ENCODE data around the gene ENAH. TPM values are rescaled to one million over a fixed set of nuclear protein-coding genes. Genes with fewer than 3 reads are reported as not detected.
"Not testable (repeated sequence)": the region's sequence is repeated elsewhere in the genome, so short reads cannot be mapped to it uniquely, and the experiment has no call there.

Gene ENAH
- total RNA-seq, 1 experiment from 2014 or later, result 160 TPM

GRCh38 chr1:225662155-225662554 lies 9.2 kb upstream of the ENAH start:
- Histone ChIP-seq H3K27me3 (ENCODE audit: control insufficient read depth, insufficient read depth, low read length) (no peaks in the 10 kb centered on the region), H3K4me3 (ENCODE audit: insufficient read depth, low read depth, low read length) (no peak overlapping the region), H3K36me3 (replicated peaks; ENCODE audit: control insufficient read depth, insufficient read depth, low read length) (no peaks in the 10 kb centered on the region)
- DNase-seq, result no peak

- Histone ChIP-seq H3K36me3 (replicated peaks; ENCODE audit: control insufficient read depth, insufficient read depth, low read length) (no peaks in the 10 kb centered on the region), H3K4me3 (ENCODE audit: insufficient read depth, low read depth, low read length) (no peak overlapping the region), H3K27me3 (ENCODE audit: control insufficient read depth, insufficient read depth, low read length) (no peaks in the 10 kb centered on the region)
- DNase-seq, result no peak
These were observed 7.6 kb upstream of the ENAH start for GRCh38 chr1:225660544-225660946.

GRCh38 chr1:225658041-225658440 lies 5.1 kb upstream of the ENAH start:
- Histone ChIP-seq H3K36me3 (replicated peaks; ENCODE audit: control insufficient read depth, insufficient read depth, low read length) (no peaks in the 10 kb centered on the region), H3K4me3 (ENCODE audit: insufficient read depth, low read depth, low read length) (no peak overlapping the region), H3K27me3 (ENCODE audit: control insufficient read depth, insufficient read depth, low read length) (no peaks in the 10 kb centered on the region)
- no peak for DNase-seq

- no peaks in the 10 kb centered on the region for H3K36me3 ChIP-seq (replicated peaks; ENCODE audit: control insufficient read depth, insufficient read depth, low read length)
- no peak overlapping the region for H3K4me3 ChIP-seq (ENCODE audit: insufficient read depth, low read depth, low read length)
- DNase-seq, result no peak
- no peaks in the 10 kb centered on the region for H3K27me3 ChIP-seq (ENCODE audit: control insufficient read depth, insufficient read depth, low read length)
These were observed 4.6 kb upstream of the ENAH start for GRCh38 chr1:225657462-225657989.

- not testable (repeated sequence) for H3K36me3 ChIP-seq (replicated peaks; ENCODE audit: control insufficient read depth, insufficient read depth, low read length); H3K4me3 ChIP-seq (ENCODE audit: insufficient read depth, low read depth, low read length); H3K27me3 ChIP-seq (ENCODE audit: control insufficient read depth, insufficient read depth, low read length); DNase-seq
These were observed 3.3 kb upstream of the ENAH start for GRCh38 chr1:225656259-225656655.

- Histone ChIP-seq H3K36me3 (replicated peaks; ENCODE audit: control insufficient read depth, insufficient read depth, low read length) (no peaks in the 10 kb centered on the region), H3K4me3 (ENCODE audit: insufficient read depth, low read depth, low read length) (no peak overlapping the region), H3K27me3 (ENCODE audit: control insufficient read depth, insufficient read depth, low read length) (no peaks in the 10 kb centered on the region)
- no peak for DNase-seq
These were observed 2.8 kb upstream of the ENAH start for GRCh38 chr1:225655509-225656258.

DNA sequence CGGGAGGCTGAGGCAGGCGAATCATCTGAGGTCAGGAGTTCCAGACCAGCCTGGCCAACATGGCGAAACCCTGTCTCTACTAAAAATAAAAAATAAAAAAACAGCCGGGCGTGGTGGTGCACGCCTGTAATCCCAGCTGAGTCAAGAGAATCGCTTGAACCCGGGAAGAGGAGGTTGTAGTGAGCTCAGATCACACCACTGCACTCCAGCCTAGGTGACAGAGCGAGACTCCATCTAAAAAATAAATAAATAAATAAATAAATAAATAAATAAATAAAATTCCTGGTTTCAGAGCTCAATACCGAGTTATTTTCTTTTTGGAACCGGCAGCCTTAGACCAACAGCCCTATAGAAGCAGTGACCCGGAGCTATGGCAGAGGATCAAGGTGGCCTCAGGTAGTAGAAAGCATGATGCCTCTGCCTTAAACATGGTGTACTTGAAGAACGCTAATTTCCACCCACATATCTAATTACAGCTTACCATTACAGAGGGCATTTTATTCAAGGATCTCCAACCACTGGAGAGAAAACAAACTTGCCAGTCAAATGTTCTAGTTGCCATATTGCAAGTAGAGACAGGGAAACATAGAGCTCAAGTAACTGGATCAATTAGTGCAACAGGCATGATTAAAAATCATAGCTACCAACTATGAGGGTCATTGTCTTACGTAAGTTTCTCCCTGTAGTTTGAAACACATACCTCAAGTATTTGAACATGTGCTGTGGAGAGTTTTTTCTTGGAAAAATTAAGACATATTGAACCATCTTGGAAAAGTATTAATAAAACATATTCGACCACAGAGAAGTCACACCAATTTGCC lies 2.0 kb upstream of the ENAH start:
- Histone ChIP-seq H3K27me3 (ENCODE audit: control insufficient read depth, insufficient read depth, low read length) (no peaks in the 10 kb centered on the region), H3K4me3 (ENCODE audit: insufficient read depth, low read depth, low read length) (no peak overlapping the region), H3K36me3 (replicated peaks; ENCODE audit: control insufficient read depth, insufficient read depth, low read length) (no peaks in the 10 kb centered on the region)
- no peak for DNase-seq

DNA sequence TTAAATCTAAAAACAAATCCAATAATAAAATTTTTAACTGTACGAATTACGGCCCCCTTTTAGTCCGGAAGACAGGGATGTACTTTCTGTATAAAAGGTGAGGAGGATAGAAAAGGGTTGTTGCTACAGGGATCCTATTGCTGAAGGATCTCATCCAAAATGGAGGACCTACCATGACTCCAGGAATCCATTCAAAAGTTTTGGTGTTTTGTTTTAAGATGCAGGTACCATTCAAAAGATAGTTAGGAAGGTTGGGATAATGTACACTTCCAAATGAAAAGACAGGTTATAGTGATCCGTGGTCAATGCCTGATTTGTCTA lies 1.3 kb upstream of the ENAH start:
- H3K4me3 ChIP-seq (ENCODE audit: insufficient read depth, low read depth, low read length), result peak overlapping the region; percentile 89
- DNase-seq, result no peak
- H3K36me3 ChIP-seq (replicated peaks; ENCODE audit: control insufficient read depth, insufficient read depth, low read length), result no peaks in the 10 kb centered on the region
- no peaks in the 10 kb centered on the region for H3K27me3 ChIP-seq (ENCODE audit: control insufficient read depth, insufficient read depth, low read length)

- no peaks in the 10 kb centered on the region for H3K36me3 ChIP-seq (replicated peaks; ENCODE audit: control insufficient read depth, insufficient read depth, low read length)
- H3K4me3 ChIP-seq (ENCODE audit: insufficient read depth, low read depth, low read length), result peak overlapping the region; percentile 89
- peak; percentile 84 for DNase-seq
- no peaks in the 10 kb centered on the region for H3K27me3 ChIP-seq (ENCODE audit: control insufficient read depth, insufficient read depth, low read length)
These were observed 747 bp upstream of the ENAH start for GRCh38 chr1:225653463-225654276.

DNA sequence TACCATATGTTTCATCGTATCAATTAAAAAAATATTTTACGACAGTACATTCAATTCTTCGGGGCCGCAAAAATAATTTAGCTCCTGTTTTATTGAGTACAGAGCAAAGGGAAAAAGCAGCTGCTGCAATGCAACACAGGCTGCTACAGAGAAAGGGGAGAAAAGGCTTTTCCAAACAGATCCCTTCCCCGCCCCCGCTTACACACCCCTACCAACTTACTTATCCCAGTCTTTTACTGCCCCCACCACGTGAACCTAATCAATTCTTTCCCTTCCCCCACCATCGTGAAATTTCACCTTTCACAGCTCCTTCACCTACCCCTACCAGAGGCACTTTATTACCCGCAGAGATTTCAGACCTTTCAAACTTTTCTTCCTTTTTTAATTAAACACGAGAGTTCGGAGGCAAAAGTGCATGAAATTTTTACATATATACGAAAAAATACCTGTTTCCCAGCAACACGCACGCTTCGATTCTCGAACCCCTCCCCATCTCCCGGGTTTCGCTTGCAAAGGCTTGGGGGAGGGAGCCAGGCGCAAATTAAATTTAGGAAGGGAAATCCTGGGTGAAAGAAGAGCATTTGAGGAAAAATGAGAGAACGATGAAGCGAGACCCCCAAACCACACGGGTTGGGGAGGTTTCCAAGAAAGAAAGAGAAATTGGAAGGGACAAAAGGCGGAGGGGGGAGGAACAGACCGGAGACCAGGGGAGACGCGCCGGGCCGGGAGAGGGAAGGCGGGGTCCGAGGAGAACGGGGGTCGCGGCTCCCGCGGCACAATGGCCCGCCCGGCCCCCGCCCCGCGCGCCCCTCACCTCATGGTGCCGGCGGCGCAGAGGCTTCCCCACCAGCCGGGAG lies 823 bp downstream of the ENAH start:
- Histone ChIP-seq H3K36me3 (replicated peaks; ENCODE audit: control insufficient read depth, insufficient read depth, low read length) (no peaks in the 10 kb centered on the region), H3K4me3 (ENCODE audit: insufficient read depth, low read depth, low read length) (peak overlapping the region; percentile 89), H3K27me3 (ENCODE audit: control insufficient read depth, insufficient read depth, low read length) (no peaks in the 10 kb centered on the region)
- DNase-seq, result peak; percentile 68

DNA sequence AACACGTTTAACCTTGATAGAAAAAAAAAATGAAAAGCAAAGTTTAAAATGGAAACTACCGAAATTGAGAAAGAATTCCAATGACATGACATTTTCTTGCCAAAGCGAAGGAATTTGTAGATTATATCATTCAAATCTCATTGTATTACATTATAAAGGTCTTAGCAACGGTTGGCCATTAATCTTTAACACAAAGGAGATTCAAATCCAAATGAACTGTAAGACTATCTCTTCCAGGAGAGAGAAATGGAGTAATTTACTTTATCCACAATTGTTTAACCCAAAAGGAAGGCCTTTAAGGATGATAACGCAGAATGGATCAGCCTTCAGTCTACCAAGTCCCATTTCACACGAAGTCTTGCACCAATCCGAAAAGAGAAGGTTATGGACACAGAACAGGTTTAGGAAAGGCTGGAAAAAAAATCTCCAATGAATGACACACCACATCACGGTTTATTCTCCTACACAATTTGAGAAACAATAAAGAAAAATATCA lies 1.5 kb downstream of the ENAH start:
- no peak for DNase-seq
- peak overlapping the region; percentile 89 for H3K4me3 ChIP-seq (ENCODE audit: insufficient read depth, low read depth, low read length)
- no peaks in the 10 kb centered on the region for H3K27me3 ChIP-seq (ENCODE audit: control insufficient read depth, insufficient read depth, low read length)
- no peaks in the 10 kb centered on the region for H3K36me3 ChIP-seq (replicated peaks; ENCODE audit: control insufficient read depth, insufficient read depth, low read length)

DNA sequence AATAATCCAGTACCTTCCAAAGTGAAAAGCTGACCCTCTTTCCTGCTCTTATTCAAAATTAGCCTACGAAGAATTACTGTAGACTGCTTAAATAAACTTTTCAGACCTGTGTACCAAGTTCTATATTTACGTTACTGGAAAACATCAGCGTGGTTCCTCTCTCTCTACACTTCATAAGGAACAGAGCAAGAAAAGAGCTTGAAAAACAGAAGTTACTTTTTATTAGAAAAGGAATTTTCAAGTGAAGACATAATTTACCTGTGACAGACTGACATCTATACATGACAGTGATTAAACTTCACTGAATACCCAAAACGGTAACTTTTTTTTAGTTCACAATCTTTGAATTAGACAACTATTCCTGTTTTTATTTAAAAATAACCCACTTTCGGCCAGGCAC lies 2.7 kb downstream of the ENAH start:
- no peak for DNase-seq
- H3K27me3 ChIP-seq (ENCODE audit: control insufficient read depth, insufficient read depth, low read length), result no peaks in the 10 kb centered on the region
- no peaks in the 10 kb centered on the region for H3K36me3 ChIP-seq (replicated peaks; ENCODE audit: control insufficient read depth, insufficient read depth, low read length)
- H3K4me3 ChIP-seq (ENCODE audit: insufficient read depth, low read depth, low read length), result no peak overlapping the region; the same call in 1 of the 2 replicates

DNA sequence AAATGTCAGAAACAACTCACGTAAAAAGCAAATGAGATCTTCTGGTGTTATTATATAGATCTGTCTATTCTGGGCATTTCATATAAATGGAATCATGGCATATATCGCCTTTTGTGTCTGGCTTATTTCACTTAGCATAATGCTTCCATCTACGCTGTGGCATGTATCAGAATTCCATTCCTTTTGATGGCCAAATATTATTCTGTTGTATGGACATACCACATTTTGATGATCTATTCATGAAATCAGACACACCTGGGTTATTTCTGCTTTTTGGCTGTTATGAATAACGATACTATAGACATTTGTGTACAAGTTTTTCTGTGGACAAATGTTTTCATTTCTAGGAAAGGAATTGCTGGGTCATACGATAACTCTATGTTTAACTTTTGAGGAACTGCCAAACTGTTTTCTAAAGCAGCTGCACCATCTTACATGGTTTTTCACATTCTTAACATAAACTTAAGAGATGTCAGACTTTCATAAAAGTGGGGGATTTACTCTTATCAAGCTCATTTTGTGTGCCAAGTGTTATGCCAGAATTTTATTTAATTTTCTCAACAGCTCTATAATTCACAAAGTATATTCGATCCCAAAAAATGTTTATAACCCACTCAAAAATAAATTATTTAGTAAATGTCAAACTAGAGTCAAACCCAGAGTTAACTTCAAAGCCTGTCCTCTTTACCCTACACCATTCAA lies 7.6 kb downstream of the ENAH start:
- Histone ChIP-seq H3K27me3 (ENCODE audit: control insufficient read depth, insufficient read depth, low read length) (no peaks in the 10 kb centered on the region), H3K4me3 (ENCODE audit: insufficient read depth, low read depth, low read length) (no peak overlapping the region), H3K36me3 (replicated peaks; ENCODE audit: control insufficient read depth, insufficient read depth, low read length) (no peaks in the 10 kb centered on the region; the same call in 1 of the 2 replicates)
- DNase-seq, result no peak
